Activated gamma-delta T cell treated with anti-CD3 and anti-CD28 coated beads, Interleukin-2, amount 50 U/mL, for 16 hours (primary cell): ENCODE results near the gene BLMH.

ENCODE experiments used
- DNase-seq: peaks from one replicate; pipeline ENCODE4 v3.0.0-alpha.2; 2020; ENCODE audit warnings: low read depth

Gene BLMH

GRCh38 chr17:30200106-30200505 lies 91.6 kb downstream of the BLMH start:
- no peak for DNase-seq

GRCh38 chr17:30199600-30199999 lies 92.1 kb downstream of the BLMH start:
- DNase-seq: no peak
